Liver (tissue), 3 donors: Measurements from ENCODE around the gene TRAK1.

Experiments used
- ATF3 ChIP-seq: IDR thresholded peaks from 2 replicates; pipeline ENCODE4 v1.6.1; 2016; ENCODE audit warnings: antibody characterized with exemption
- CTCF ChIP-seq: fragments of 150-350 bp; IDR thresholded peaks from 2 replicates; pipeline ENCODE4 v1.5.1; 2017; ENCODE audit warnings: improper control_type of control experiment, low read depth, low read length; ENCODE audit not compliant: missing input control
- EGR1 ChIP-seq, 2 donors: IDR thresholded peaks; 2 replicates each; pipeline ENCODE4 v1.6.1; 2016 to 2018; ENCODE audit warnings: antibody characterized with exemption in 2 of 2, low read depth in 2 of 2
- GABPA ChIP-seq, 2 donors: IDR thresholded peaks in 1 of 2; conservative IDR thresholded peaks in 1 of 2; 2 replicates each; pipeline ENCODE4 v1.6.1; 2016; ENCODE audit warnings: antibody characterized with exemption in 2 of 2, mild to moderate bottlenecking in 1 of 2, moderate library complexity in 1 of 2
- HNF4G ChIP-seq: IDR thresholded peaks from 2 replicates; pipeline ENCODE4 v1.6.1; 2016; ENCODE audit warnings: antibody characterized with exemption
- JUND ChIP-seq, 2 donors: IDR thresholded peaks; 2 replicates each; pipeline ENCODE4 v1.6.1; 2016; ENCODE audit warnings: antibody characterized with exemption in 2 of 2
- MAX ChIP-seq: IDR thresholded peaks from 2 replicates; pipeline ENCODE4 v1.6.1; 2016; ENCODE audit warnings: antibody characterized with exemption
- NR2F2 ChIP-seq: IDR thresholded peaks from 2 replicates; pipeline ENCODE4 v1.6.1; 2016; ENCODE audit warnings: antibody characterized with exemption
- RAD21 ChIP-seq, 2 donors: IDR thresholded peaks; 2 replicates each; pipeline ENCODE4 v1.6.1; 2016; ENCODE audit warnings: antibody characterized with exemption in 2 of 2, mild to moderate bottlenecking in 2 of 2
- REST ChIP-seq: IDR thresholded peaks from 2 replicates; pipeline ENCODE4 v1.6.1; 2016; ENCODE audit warnings: antibody characterized with exemption, mild to moderate bottlenecking
- RXRA ChIP-seq, 2 donors: IDR thresholded peaks; 2 replicates each; pipeline ENCODE4 v1.6.1; 2017 to 2018; ENCODE audit warnings: antibody characterized with exemption in 2 of 2, mild to moderate bottlenecking in 1 of 2
- TAF1 ChIP-seq: conservative IDR thresholded peaks from 2 replicates; pipeline ENCODE4 v1.6.1; 2016; ENCODE audit warnings: antibody characterized with exemption, mild to moderate bottlenecking
- YY1 ChIP-seq: IDR thresholded peaks from 2 replicates; pipeline ENCODE4 v1.6.1; 2016; ENCODE audit warnings: antibody characterized with exemption, mild to moderate bottlenecking
- donor health status: healthy.
- donor health status: healthy.

GRCh38 chr3:42122261-42123011, 31.3 kb downstream of the TRAK1 start:
- TF ChIP-seq CTCF (no peak), ATF3 (no peak), RXRA (IDR thresholded peaks at IDR 0.05) (no peak), RAD21 (IDR thresholded peaks at IDR 0.05) (no peak), HNF4G (no peak), MAX (no peak), EGR1 (IDR thresholded peaks at IDR 0.05; ENCODE audit: low read depth in 2 of 2) (no peak), YY1 (no peak), TAF1 (no peak), NR2F2 (no peak), REST (no peak), GABPA (IDR thresholded peaks at IDR 0.05 in 1 of 2, conservative IDR thresholded peaks at IDR 0.05 in 1 of 2) (no peak), JUND (IDR thresholded peaks at IDR 0.05) (no peak)
